OCI-LY1 (cell line): ENCODE data around the gene ARHGEF28.

ENCODE experiments used
- EZH2 ChIP-seq: fragments of 200-600 bp; sonication (generic), shearing (Covaris generic); IDR thresholded peaks from 2 replicates; pipeline ENCODE4 v1.8.0; 2017; ENCODE audit warnings: borderline replicate concordance, mixed run types, mild to moderate bottlenecking, antibody characterized with exemption, low read length, moderate library complexity, mixed read lengths
- TF ChIP-seq, protein P1 (sequence below): fragments of 200-600 bp; sonication (generic), shearing (Covaris generic); IDR thresholded peaks from 2 replicates; pipeline ENCODE4 v1.5.1; 2017; ENCODE audit warnings: mild to moderate bottlenecking, antibody characterized with exemption, low read length, moderate library complexity, mixed read lengths

DNA sequence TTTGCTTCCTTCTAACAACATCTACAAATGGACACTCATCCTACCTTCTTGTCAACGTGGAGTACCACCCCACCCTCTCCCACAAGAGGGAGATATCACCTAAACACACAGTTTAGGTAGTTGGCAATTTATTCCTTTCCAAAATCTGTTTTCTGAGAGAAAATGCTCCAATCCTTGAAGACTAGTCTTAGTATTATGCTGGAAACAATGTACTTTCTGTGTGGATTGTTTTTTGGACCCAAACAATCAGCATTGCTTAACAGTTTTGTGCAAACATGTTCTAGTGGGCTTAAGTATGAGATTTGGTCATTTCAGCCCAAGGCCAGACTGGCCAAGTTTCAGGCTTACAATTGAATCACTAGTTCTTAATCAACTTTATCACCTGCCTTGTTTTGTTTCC lies 359.1 kb downstream of the ARHGEF28 start:
- TF ChIP-seq, protein P1, sequence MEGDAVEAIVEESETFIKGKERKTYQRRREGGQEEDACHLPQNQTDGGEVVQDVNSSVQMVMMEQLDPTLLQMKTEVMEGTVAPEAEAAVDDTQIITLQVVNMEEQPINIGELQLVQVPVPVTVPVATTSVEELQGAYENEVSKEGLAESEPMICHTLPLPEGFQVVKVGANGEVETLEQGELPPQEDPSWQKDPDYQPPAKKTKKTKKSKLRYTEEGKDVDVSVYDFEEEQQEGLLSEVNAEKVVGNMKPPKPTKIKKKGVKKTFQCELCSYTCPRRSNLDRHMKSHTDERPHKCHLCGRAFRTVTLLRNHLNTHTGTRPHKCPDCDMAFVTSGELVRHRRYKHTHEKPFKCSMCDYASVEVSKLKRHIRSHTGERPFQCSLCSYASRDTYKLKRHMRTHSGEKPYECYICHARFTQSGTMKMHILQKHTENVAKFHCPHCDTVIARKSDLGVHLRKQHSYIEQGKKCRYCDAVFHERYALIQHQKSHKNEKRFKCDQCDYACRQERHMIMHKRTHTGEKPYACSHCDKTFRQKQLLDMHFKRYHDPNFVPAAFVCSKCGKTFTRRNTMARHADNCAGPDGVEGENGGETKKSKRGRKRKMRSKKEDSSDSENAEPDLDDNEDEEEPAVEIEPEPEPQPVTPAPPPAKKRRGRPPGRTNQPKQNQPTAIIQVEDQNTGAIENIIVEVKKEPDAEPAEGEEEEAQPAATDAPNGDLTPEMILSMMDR = no peak
- TF ChIP-seq EZH2 = no peak
